D721Med (cell line): Measurements from ENCODE around the gene WFIKKN2.
"Not testable (repeated sequence)": the region's sequence is repeated elsewhere in the genome, so short reads cannot be mapped to it uniquely, and the experiment has no call there.

Experiments
- DNase-seq: peaks from one replicate; pipeline ENCODE4 v3.0.0; 2011; ENCODE audit warnings: low spot score; ENCODE audit not compliant: insufficient read length
- FAIRE-seq: peaks from 2 replicates; lab custom pipeline; 2011; peaks lifted over from hg19 to GRCh38; lab: Jason Lieb, UNC
- TF ChIP-seq, protein P1 (sequence below): IDR thresholded peaks from 2 replicates; pipeline ENCODE4 v1.5.1; 2012; ENCODE audit warnings: mild to moderate bottlenecking, control low read depth; ENCODE audit not compliant: insufficient read depth; ENCODE audit errors: missing control alignments

WFIKKN2 gene

GRCh38 chr17:50797135-50797810 is 38.1 kb upstream of the WFIKKN2 start:
- DNase-seq (no peak), FAIRE-seq (no peak)
- TF ChIP-seq, protein P1, sequence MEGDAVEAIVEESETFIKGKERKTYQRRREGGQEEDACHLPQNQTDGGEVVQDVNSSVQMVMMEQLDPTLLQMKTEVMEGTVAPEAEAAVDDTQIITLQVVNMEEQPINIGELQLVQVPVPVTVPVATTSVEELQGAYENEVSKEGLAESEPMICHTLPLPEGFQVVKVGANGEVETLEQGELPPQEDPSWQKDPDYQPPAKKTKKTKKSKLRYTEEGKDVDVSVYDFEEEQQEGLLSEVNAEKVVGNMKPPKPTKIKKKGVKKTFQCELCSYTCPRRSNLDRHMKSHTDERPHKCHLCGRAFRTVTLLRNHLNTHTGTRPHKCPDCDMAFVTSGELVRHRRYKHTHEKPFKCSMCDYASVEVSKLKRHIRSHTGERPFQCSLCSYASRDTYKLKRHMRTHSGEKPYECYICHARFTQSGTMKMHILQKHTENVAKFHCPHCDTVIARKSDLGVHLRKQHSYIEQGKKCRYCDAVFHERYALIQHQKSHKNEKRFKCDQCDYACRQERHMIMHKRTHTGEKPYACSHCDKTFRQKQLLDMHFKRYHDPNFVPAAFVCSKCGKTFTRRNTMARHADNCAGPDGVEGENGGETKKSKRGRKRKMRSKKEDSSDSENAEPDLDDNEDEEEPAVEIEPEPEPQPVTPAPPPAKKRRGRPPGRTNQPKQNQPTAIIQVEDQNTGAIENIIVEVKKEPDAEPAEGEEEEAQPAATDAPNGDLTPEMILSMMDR = no peak

DNA sequence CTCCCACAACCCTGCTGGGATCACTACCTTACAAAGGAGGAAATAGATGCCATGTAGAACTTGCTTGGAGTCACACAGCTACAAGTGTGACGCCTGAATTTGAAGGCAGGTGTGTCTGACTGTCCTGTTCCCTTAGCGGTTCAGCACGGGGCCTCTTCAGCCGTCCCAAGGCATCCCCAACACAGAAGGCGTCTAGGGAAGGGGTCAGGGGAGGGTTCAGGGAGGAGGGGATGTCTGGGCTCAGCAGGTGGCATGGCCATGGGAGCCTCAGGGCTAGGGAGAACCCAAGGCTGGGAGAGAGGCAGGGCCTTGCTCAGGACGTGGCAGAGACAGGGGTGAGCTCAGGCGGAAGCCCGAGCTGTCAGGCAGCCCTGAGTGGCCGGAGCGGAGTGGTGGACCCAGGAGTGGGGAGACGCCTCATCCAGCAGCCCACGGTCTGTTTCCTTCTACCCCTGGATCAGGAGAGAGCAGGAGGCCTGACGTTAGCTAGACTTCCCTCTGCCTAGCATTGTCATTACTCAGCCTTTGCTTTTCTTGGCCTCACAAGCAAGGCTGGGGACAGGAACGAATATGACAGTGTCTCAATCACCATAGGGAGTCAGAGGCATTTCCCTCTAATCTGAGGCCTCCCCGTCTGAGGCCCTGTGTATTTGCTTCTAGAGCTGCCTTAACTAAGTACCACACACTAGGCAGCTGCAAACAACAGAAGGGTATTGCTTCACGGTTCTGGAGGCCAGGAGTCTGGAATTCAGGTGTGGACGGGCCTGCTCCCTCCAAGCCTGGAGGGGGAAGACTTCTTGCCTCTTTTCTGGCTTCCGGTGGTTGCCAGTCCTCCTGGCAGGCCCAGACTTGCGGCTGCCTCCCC is 36.7 kb upstream of the WFIKKN2 start:
- DNase-seq = no peak
- no peak for FAIRE-seq
- TF ChIP-seq, protein P1 = no peak

- peak; percentile 35 for DNase-seq
Measured at GRCh38 chr17:50799582-50799981, 35.8 kb upstream of the WFIKKN2 start.

GRCh38 chr17:50800196-50800700 is 35.1 kb upstream of the WFIKKN2 start:
- TF ChIP-seq, protein P1 = no peak
- peak; percentile 47 for DNase-seq
- no peak for FAIRE-seq

More at GRCh38 chr17:50799582-50799981, 35.8 kb upstream of the WFIKKN2 start:
- TF ChIP-seq, protein P1 = no peak
- no peak for FAIRE-seq

- FAIRE-seq (no peak), DNase-seq (no peak)
- TF ChIP-seq, protein P1 = no peak
Measured at GRCh38 chr17:50802609-50803571, 32.5 kb upstream of the WFIKKN2 start.

DNA sequence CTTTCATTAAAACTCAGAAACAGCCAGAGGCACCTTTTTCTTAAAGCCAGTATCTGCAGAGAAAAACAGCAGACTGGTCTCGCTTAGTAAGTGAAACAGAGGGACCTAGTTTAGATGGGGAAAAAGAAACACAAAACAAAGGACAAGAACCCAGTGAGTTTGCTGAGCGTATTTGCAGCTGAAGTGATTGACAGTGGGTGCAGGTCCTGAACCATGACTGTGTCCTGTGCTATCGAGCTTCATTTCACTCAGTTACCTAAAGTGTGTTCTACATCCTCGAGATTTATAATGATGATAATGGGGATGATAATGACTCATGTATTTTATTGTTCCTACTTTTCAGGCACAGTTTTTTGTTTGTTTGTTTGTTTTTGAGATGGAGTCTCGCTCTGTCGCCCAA is 31.7 kb upstream of the WFIKKN2 start:
- FAIRE-seq = no peak
- DNase-seq = no peak
- TF ChIP-seq, protein P1 = no peak

DNA sequence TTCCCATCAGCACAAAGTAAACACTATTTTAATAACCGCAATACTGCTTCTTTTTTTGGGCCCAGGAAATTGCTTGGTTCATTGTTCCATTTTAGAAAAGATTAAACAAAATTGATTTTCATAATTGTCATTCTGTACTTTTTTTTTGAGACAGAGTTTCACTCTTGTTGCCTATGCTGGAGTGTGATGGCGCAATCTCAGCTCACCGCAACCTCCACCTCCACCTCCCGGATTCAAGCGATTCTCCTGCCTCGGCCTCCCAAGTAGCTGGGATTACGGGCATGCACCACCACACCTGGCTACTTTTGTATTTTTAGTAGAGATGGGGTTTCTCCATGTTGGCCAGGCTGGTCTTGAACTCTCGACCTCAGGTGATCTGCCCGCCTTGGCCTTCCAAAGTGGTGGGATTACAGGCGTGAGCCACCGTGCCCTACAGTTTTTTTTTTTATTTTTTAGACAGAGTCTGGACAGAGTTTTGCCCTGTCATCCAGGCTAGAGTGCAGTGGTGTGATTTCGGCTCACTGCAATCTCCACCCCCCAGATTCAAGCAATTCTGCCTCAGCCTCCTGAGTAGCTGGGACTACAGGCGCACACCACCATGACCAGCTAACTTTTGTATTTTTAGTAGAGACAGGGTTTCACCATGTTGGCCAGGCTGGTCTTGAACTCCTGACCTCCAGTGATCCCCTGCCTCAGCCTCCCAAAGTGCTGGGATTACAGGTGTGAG is 30.5 kb upstream of the WFIKKN2 start:
- DNase-seq, FAIRE-seq: not testable (repeated sequence)
